Gastroesophageal sphincter (tissue), 3 donors: ENCODE data around the gene FGR.

ENCODE experiments used
- POLR2AphosphoS5 ChIP-seq: sonication (generic); formaldehyde crosslinking; IDR thresholded peaks from one replicate; pipeline ENCODE4 v1.6.1; 2017; ENCODE audit warnings: antibody characterized with exemption
- TF ChIP-seq, protein P1 (sequence below), 4 experiments: fragments of 200-600 bp in 2 of 4; fragments of 450-650 bp in 2 of 4; sonication (generic) in 1 of 4; IDR thresholded peaks; one replicate each; pipeline ENCODE4 v1.5.1; 2017 to 2019; ENCODE audit warnings: antibody characterized with exemption in 4 of 4, mild to moderate bottlenecking in 2 of 4, moderate library complexity in 2 of 4

DNA sequence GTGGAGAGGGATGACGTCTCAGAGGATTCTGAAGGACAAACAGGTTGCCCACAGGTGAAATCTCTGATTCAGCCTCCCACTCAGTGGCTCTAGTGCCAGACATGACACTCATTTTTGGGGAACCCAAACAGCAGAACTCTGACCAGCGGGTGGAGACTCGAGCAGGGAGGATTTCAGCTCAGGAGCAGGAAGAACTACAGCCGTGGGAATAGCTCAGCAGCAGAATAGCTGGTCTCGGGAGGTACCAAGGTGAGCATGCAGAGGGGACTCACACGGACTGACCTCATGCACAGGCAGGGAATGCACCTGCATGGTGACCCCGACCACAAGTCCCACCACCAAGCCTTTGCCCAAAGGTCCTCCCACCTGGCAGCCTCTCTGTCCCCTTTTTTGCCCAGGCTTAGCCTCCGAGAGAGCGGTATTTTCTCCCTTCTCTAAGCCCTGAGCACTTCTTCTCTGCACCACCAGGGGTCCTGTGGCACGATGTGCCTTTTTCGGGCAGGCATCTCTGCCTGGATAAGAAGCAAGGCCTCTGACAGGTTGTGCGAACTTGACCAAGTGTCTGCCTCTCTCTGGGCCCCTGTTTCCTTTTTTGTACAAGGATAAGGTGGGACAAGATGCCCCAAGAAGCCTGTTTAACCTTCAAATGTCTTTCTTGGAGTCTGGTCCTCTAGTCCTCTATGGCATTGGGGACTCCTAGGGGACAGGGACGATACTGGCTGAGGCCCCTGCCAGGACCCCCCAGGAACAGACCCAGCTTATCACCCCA is 8.8 kb upstream of the FGR start:
- TF ChIP-seq POLR2AphosphoS5 = no peak
- TF ChIP-seq, protein P1, sequence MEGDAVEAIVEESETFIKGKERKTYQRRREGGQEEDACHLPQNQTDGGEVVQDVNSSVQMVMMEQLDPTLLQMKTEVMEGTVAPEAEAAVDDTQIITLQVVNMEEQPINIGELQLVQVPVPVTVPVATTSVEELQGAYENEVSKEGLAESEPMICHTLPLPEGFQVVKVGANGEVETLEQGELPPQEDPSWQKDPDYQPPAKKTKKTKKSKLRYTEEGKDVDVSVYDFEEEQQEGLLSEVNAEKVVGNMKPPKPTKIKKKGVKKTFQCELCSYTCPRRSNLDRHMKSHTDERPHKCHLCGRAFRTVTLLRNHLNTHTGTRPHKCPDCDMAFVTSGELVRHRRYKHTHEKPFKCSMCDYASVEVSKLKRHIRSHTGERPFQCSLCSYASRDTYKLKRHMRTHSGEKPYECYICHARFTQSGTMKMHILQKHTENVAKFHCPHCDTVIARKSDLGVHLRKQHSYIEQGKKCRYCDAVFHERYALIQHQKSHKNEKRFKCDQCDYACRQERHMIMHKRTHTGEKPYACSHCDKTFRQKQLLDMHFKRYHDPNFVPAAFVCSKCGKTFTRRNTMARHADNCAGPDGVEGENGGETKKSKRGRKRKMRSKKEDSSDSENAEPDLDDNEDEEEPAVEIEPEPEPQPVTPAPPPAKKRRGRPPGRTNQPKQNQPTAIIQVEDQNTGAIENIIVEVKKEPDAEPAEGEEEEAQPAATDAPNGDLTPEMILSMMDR (IDR thresholded peaks at IDR 0.05) = peak in 3 of 4 experiments; percentile 80 to 87 (median 84)
